Activated T-helper 2 cell treated with anti-CD3 and anti-CD28 coated beads, Interferon-gamma antibody, Interleukin-2, Interleukin-4, amounts not matched to agents 10 μg/mL and 5 μg/mL and 100 μg/mL, durations not matched to agents 14 hours and 24 hours and 36 hours (primary cell): Measurements from ENCODE around the gene ACAP3. TPM values are rescaled to one million over a fixed set of nuclear protein-coding genes. Genes with fewer than 3 reads are reported as not detected.
A peak's percentile ranks its signal among the peaks of the same experiment; 100 is the strongest.

Experiments used
- DNase-seq: peaks from one replicate; pipeline ENCODE4 v3.0.0; 2021; ENCODE audit warnings: low spot score
- H3K27ac Mint-ChIP-seq: one replicate; pipeline ENCODE4 v1.8.0; 2021; ENCODE audit warnings: mixed read lengths
- H3K27me3 Mint-ChIP-seq: one replicate; pipeline ENCODE4 v1.8.0; 2021; ENCODE audit warnings: low read depth, mixed read lengths
- H3K36me3 Mint-ChIP-seq: one replicate; pipeline ENCODE4 v1.8.0; 2021; ENCODE audit warnings: low read depth, mixed read lengths
- H3K4me1 Mint-ChIP-seq: one replicate; pipeline ENCODE4 v1.8.0; 2021; ENCODE audit warnings: low read depth, mixed read lengths
- H3K4me3 Mint-ChIP-seq: one replicate; pipeline ENCODE4 v1.8.0; 2021; ENCODE audit warnings: low read depth, mild to moderate bottlenecking, moderate library complexity, mixed read lengths
- H3K9me3 Mint-ChIP-seq: one replicate; pipeline ENCODE4 v1.8.0; 2021; ENCODE audit warnings: mixed read lengths
- intact Hi-C: fragments of 100-400 bp; cut with micrococcal nuclease; formaldehyde crosslinking; loops from one replicate; pipeline ENCODE4 v1.15.1; 2023
- total RNA-seq: library from RNA; stranded (reverse); gene quantifications from 2 replicates; pipeline ENCODE4 v1.2.3, GENCODE V29; 2022

ACAP3 gene
- total RNA-seq, 1 donor from 2014 or later: 43.4 TPM

- no peak within 1 kb of the TSS for H3K27ac Mint-ChIP-seq
- no peaks in the 10 kb centered on the region for H3K9me3 Mint-ChIP-seq
- DNase-seq: no peak
- intact Hi-C loops: no loop called here
- H3K4me1 Mint-ChIP-seq: no peaks in the 10 kb centered on the region
- H3K27me3 Mint-ChIP-seq: no peaks in the 10 kb centered on the region
- no peak within 1 kb of the TSS for H3K4me3 Mint-ChIP-seq
- peaks cover 11% of the 10 kb centered on the region for H3K36me3 Mint-ChIP-seq
These were observed 23.6 kb upstream of the ACAP3 start, which contains the start of gene TAS1R3 for GRCh38 chr1:1331068-1331965. TAS1R3 (plus strand) TSS chr1:1331280; CDS start chr1:1331346, 66 bp downstream.

- intact Hi-C loops: no loop called here
- no peak for DNase-seq
- Mint-ChIP-seq H3K9me3 (no peaks in the 10 kb centered on the region), H3K4me1 (peaks cover 3% of the 10 kb centered on the region), H3K27ac (no peak overlapping the region), H3K27me3 (no peaks in the 10 kb centered on the region), H3K36me3 (peaks cover 11% of the 10 kb centered on the region), H3K4me3 (no peak overlapping the region)
These were observed 22.8 kb upstream of the ACAP3 start for GRCh38 chr1:1330366-1331067.

- H3K27ac Mint-ChIP-seq: no peak overlapping the region
- H3K27me3 Mint-ChIP-seq: no peaks in the 10 kb centered on the region
- intact Hi-C loops: no loop called here
- peaks cover 8% of the 10 kb centered on the region for H3K36me3 Mint-ChIP-seq
- no peaks in the 10 kb centered on the region for H3K9me3 Mint-ChIP-seq
- DNase-seq: no peak
- no peak overlapping the region for H3K4me3 Mint-ChIP-seq
- peaks cover 7% of the 10 kb centered on the region for H3K4me1 Mint-ChIP-seq
These were observed 21.8 kb upstream of the ACAP3 start for GRCh38 chr1:1329304-1330210.

GRCh38 chr1:1328254-1328653, 20.5 kb upstream of the ACAP3 start:
- no peak for DNase-seq
- H3K4me1 Mint-ChIP-seq: peaks cover 10% of the 10 kb centered on the region
- no peaks in the 10 kb centered on the region for H3K9me3 Mint-ChIP-seq
- H3K36me3 Mint-ChIP-seq: peaks cover 12% of the 10 kb centered on the region
- no peak overlapping the region for H3K27ac Mint-ChIP-seq
- intact Hi-C loops: no loop called here
- H3K27me3 Mint-ChIP-seq: no peaks in the 10 kb centered on the region
- H3K4me3 Mint-ChIP-seq: no peak overlapping the region

- intact Hi-C loops: no loop called here
- H3K4me1 Mint-ChIP-seq: peaks cover 14% of the 10 kb centered on the region
- H3K27me3 Mint-ChIP-seq: no peaks in the 10 kb centered on the region
- peaks cover 14% of the 10 kb centered on the region for H3K36me3 Mint-ChIP-seq
- H3K9me3 Mint-ChIP-seq: no peaks in the 10 kb centered on the region
- no peak overlapping the region for H3K27ac Mint-ChIP-seq
- DNase-seq: no peak
- peak overlapping the region; percentile 30 for H3K4me3 Mint-ChIP-seq
These were observed 19.6 kb upstream of the ACAP3 start for GRCh38 chr1:1327291-1327690.

GRCh38 chr1:1326075-1326605, 18.4 kb upstream of the ACAP3 start:
- Mint-ChIP-seq H3K27me3 (no peaks in the 10 kb centered on the region), H3K36me3 (peaks cover 19% of the 10 kb centered on the region), H3K4me1 (peaks cover 18% of the 10 kb centered on the region), H3K4me3 (peak overlapping the region; percentile 71), H3K9me3 (no peaks in the 10 kb centered on the region), H3K27ac (peak overlapping the region; percentile 38)
- intact Hi-C loops: no loop called here
- no peak for DNase-seq

- Mint-ChIP-seq H3K4me1 (peaks cover 18% of the 10 kb centered on the region), H3K27me3 (no peaks in the 10 kb centered on the region), H3K27ac (peak overlapping the region; percentile 38), H3K36me3 (peaks cover 19% of the 10 kb centered on the region), H3K9me3 (no peaks in the 10 kb centered on the region), H3K4me3 (peak overlapping the region; percentile 71)
- intact Hi-C loops: no loop called here
- no peak for DNase-seq
These were observed 17.8 kb upstream of the ACAP3 start for GRCh38 chr1:1325288-1326074.

- H3K27me3 Mint-ChIP-seq: no peaks in the 10 kb centered on the region
- peaks cover 20% of the 10 kb centered on the region for H3K36me3 Mint-ChIP-seq
- DNase-seq: peak; percentile 93
- peak within 1 kb of the TSS; percentile 87 for H3K27ac Mint-ChIP-seq
- peaks cover 18% of the 10 kb centered on the region for H3K4me1 Mint-ChIP-seq
- peak within 1 kb of the TSS; percentile 90 for H3K4me3 Mint-ChIP-seq
- intact Hi-C loops: loop anchor here (1.0 kb wide), 1 partner anchor 16 kb away; the partner anchor contains the start of gene PUSL1
- H3K9me3 Mint-ChIP-seq: no peaks in the 10 kb centered on the region
These were observed 17.0 kb upstream of the ACAP3 start, which contains the start of the genes CPTP and INTS11 for GRCh38 chr1:1324524-1325287. CPTP (plus strand) TSS chr1:1324802; CDS start chr1:1326911, 2,109 bp downstream. INTS11 (minus strand) TSS chr1:1324660; CDS start chr1:1324608, 52 bp downstream.

- peaks cover 18% of the 10 kb centered on the region for H3K4me1 Mint-ChIP-seq
- no peak for DNase-seq
- peaks cover 24% of the 10 kb centered on the region for H3K36me3 Mint-ChIP-seq
- peak overlapping the region; percentile 90 for H3K4me3 Mint-ChIP-seq
- no peaks in the 10 kb centered on the region for H3K27me3 Mint-ChIP-seq
- intact Hi-C loops: loop anchor here (1.0 kb wide), 1 partner anchor 16 kb away; the partner anchor contains the start of gene PUSL1
- no peak overlapping the region for H3K27ac Mint-ChIP-seq
- H3K9me3 Mint-ChIP-seq: no peaks in the 10 kb centered on the region
These were observed 16.4 kb upstream of the ACAP3 start for GRCh38 chr1:1324084-1324523.

GRCh38 chr1:1322952-1323351, 15.2 kb upstream of the ACAP3 start:
- no peaks in the 10 kb centered on the region for H3K27me3 Mint-ChIP-seq

GRCh38 chr1:1322418-1322817, 14.7 kb upstream of the ACAP3 start:
- Mint-ChIP-seq H3K4me3 (peak overlapping the region; percentile 87), H3K36me3 (peaks cover 31% of the 10 kb centered on the region), H3K27me3 (no peaks in the 10 kb centered on the region), H3K4me1 (peaks cover 18% of the 10 kb centered on the region), H3K27ac (peak overlapping the region; percentile 67), H3K9me3 (no peaks in the 10 kb centered on the region)
- intact Hi-C loops: no loop called here
- DNase-seq: no peak

More at GRCh38 chr1:1322952-1323351, 15.2 kb upstream of the ACAP3 start:
- H3K9me3 Mint-ChIP-seq: no peaks in the 10 kb centered on the region
- H3K36me3 Mint-ChIP-seq: peaks cover 30% of the 10 kb centered on the region
- H3K4me1 Mint-ChIP-seq: peaks cover 18% of the 10 kb centered on the region
- intact Hi-C loops: no loop called here
- no peak for DNase-seq
- peak overlapping the region; percentile 87 for H3K4me3 Mint-ChIP-seq
- H3K27ac Mint-ChIP-seq: peak overlapping the region; percentile 67
